Mucosa of rectum (tissue), 2 donors: ENCODE data around the gene SKAP1.

Experiments used
- H3K27ac ChIP-seq, 2 donors: one replicate each; pipeline ENCODE4 v1.7.0; 2013; ENCODE audit warnings: inconsistent platforms in 2 of 2, low read depth in 2 of 2, low read length in 2 of 2
- H3K27me3 ChIP-seq, 2 donors: one replicate each; pipeline ENCODE4 v1.7.0; 2013; ENCODE audit warnings: low read length in 2 of 2; ENCODE audit not compliant: control insufficient read depth in 2 of 2, insufficient read depth in 2 of 2
- H3K36me3 ChIP-seq, 2 donors: one replicate each; pipeline ENCODE4 v1.7.0; 2013; ENCODE audit warnings: low read length in 2 of 2; ENCODE audit not compliant: control insufficient read depth in 2 of 2, insufficient read depth in 2 of 2
- H3K4me1 ChIP-seq, 2 donors: one replicate each; pipeline ENCODE4 v1.7.0; 2013; ENCODE audit warnings: low read length in 2 of 2, mild to moderate bottlenecking in 1 of 2; ENCODE audit not compliant: control insufficient read depth in 2 of 2, insufficient read depth in 2 of 2
- H3K4me3 ChIP-seq, 2 donors: one replicate each; pipeline ENCODE4 v1.7.0; 2013; ENCODE audit warnings: low read length in 2 of 2
- H3K9ac ChIP-seq, 2 donors: one replicate each; pipeline ENCODE4 v1.7.0; 2013; ENCODE audit warnings: low read length in 2 of 2, low read depth in 1 of 2, mild to moderate bottlenecking in 1 of 2
- H3K9me3 ChIP-seq, 2 donors: one replicate each; pipeline ENCODE4 v1.7.0; 2013; ENCODE audit warnings: low read length in 2 of 2; ENCODE audit not compliant: control insufficient read depth in 2 of 2
- donor health status: healthy.
- donor health status: Normal muscosa, but diverticular disease.

SKAP1 gene

DNA sequence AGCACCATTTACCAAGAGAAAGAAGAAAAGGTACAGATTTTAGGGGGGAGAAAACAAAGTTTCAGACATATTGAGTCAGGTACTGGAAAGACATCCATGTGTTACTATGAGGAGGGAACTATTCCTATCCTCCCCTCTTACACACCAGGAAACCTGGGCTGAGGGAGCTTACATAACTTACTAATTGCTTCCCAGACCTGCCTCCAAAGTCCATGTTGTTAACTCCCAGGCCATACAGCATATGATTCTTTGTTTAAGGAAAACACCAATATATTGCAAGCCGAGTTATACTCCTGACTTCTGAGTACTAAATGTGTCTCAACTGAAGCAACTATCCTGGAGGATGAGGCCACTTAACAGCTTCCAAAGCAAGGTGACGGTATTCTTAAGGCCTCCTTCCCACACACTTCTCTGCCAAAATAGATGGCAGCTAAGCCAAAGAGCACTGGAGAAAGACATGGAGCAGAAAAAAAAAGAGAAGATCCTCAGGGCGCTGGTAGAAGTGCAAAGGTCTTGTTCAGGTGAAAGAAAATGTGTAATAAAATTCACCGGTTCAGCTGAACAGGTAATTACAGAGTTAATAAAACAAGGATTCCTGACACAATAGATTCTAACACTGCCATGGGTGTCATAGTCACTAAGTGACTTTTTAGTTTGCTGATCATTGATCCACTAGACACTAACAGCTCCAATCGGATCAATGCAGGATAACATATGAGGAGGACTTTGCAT is 151.1 kb downstream of the SKAP1 start:
- H3K27me3 ChIP-seq = no peaks in the 10 kb centered on the region
- H3K4me1 ChIP-seq = peaks cover 6 to 10% of the 10 kb centered on the region in 2 donors
- H3K9me3 ChIP-seq = no peaks in the 10 kb centered on the region
- peak overlapping the region; percentile 75 to 85 for H3K27ac ChIP-seq
- no peaks in the 10 kb centered on the region for H3K36me3 ChIP-seq
- peak overlapping the region in 1 of 2 donors; percentile 30 for H3K9ac ChIP-seq
- peak overlapping the region in 1 of 2 donors; percentile 54 for H3K4me3 ChIP-seq

GRCh38 chr17:48276776-48277175 is 153.2 kb downstream of the SKAP1 start:
- Histone ChIP-seq H3K9ac (no peak overlapping the region), H3K9me3 (no peaks in the 10 kb centered on the region), H3K27me3 (no peaks in the 10 kb centered on the region), H3K27ac (no peak overlapping the region), H3K4me3 (no peak overlapping the region), H3K36me3 (no peaks in the 10 kb centered on the region), H3K4me1 (peaks cover 6 to 10% of the 10 kb centered on the region in 2 donors)

- Histone ChIP-seq H3K9ac (no peak overlapping the region), H3K27ac (no peak overlapping the region)
These were observed 159.1 kb downstream of the SKAP1 start for GRCh38 chr17:48270899-48271298.

GRCh38 chr17:48269209-48269608 is 160.8 kb downstream of the SKAP1 start:
- Histone ChIP-seq H3K9ac (no peak overlapping the region), H3K27ac (no peak overlapping the region), H3K36me3 (no peaks in the 10 kb centered on the region), H3K27me3 (no peaks in the 10 kb centered on the region), H3K4me1 (peaks cover 3 to 10% of the 10 kb centered on the region in 2 donors), H3K9me3 (no peaks in the 10 kb centered on the region), H3K4me3 (no peak overlapping the region)

More at GRCh38 chr17:48270899-48271298, 159.1 kb downstream of the SKAP1 start:
- no peaks in the 10 kb centered on the region for H3K9me3 ChIP-seq
- no peak overlapping the region for H3K4me3 ChIP-seq
- H3K27me3 ChIP-seq = no peaks in the 10 kb centered on the region
- H3K36me3 ChIP-seq = no peaks in the 10 kb centered on the region
- peaks cover 0 to 3% of the 10 kb centered on the region in 2 donors for H3K4me1 ChIP-seq

GRCh38 chr17:48263731-48264035 is 166.3 kb downstream of the SKAP1 start:
- Histone ChIP-seq H3K4me1 (peaks cover 3 to 16% of the 10 kb centered on the region in 2 donors), H3K9ac (no peak overlapping the region)

GRCh38 chr17:48262982-48263730 is 166.9 kb downstream of the SKAP1 start:
- Histone ChIP-seq H3K9me3 (no peaks in the 10 kb centered on the region), H3K4me1 (peaks cover 3 to 16% of the 10 kb centered on the region in 2 donors), H3K27ac (no peak overlapping the region), H3K4me3 (no peak overlapping the region), H3K27me3 (no peaks in the 10 kb centered on the region), H3K36me3 (no peaks in the 10 kb centered on the region), H3K9ac (no peak overlapping the region)

More at GRCh38 chr17:48263731-48264035, 166.3 kb downstream of the SKAP1 start:
- no peaks in the 10 kb centered on the region for H3K36me3 ChIP-seq
- H3K9me3 ChIP-seq = no peaks in the 10 kb centered on the region
- H3K27me3 ChIP-seq = no peaks in the 10 kb centered on the region
- H3K27ac ChIP-seq = no peak overlapping the region
- no peak overlapping the region for H3K4me3 ChIP-seq

DNA sequence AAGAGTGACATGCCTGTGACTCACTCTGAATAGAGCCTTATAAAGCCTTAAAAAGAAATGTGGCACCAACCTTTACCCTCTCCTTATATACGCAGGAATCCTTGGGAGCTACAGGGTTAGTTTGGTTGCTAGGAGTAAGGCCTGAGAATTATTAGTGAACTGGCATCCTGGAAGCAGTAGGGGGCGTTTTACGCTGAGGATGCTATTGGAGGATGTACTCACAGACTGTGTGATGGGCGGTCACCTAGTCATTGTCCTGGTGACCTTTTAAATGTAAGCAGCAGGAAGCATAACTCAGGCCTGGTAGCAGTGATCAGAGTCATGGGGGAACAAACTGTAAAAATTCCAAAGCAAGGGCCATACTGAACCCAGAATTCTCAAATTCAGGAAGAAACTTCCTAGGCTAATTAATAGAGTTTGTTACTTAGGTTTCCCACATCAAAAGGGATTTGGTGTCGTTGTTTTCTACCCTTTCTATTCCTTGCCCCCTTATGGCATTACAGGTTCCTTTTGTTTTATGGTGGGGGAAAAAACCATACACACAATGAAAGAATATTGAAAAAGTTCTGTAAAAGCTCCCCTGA is 168.6 kb downstream of the SKAP1 start:
- no peak overlapping the region for H3K9ac ChIP-seq
- no peaks in the 10 kb centered on the region for H3K9me3 ChIP-seq
- peak overlapping the region in 1 of 2 donors; percentile 60 for H3K27ac ChIP-seq

GRCh38 chr17:48259694-48260291 is 170.2 kb downstream of the SKAP1 start:
- H3K9me3 ChIP-seq = no peaks in the 10 kb centered on the region
- no peak overlapping the region for H3K9ac ChIP-seq
- H3K27me3 ChIP-seq = no peaks in the 10 kb centered on the region
- peaks cover 0 to 12% of the 10 kb centered on the region in 2 donors for H3K4me1 ChIP-seq
- H3K36me3 ChIP-seq = no peaks in the 10 kb centered on the region
- no peak overlapping the region for H3K4me3 ChIP-seq
- H3K27ac ChIP-seq = no peak overlapping the region

More for the DNA sequence above, 168.6 kb downstream of the SKAP1 start:
- peaks cover 3 to 16% of the 10 kb centered on the region in 2 donors for H3K4me1 ChIP-seq
- no peak overlapping the region for H3K4me3 ChIP-seq
- no peaks in the 10 kb centered on the region for H3K36me3 ChIP-seq
- no peaks in the 10 kb centered on the region for H3K27me3 ChIP-seq

DNA sequence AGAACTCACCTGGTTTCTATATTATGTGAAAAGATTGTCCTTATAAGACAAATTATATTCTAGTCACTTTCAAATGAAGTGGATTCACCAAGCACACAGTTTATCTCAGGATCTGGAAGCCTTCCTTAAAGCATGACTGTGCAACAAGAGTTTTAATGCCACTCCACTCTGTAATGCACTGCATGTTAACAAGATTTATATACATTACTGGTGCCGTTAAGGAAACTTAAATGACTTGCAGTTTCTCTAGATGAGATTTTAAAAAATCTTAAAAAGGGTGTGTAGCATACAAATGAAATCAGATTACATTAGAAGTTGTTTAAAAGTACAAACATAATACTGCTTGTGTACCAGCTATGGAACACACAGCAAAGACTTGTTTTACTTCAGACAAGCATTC is 171.7 kb downstream of the SKAP1 start:
- Histone ChIP-seq H3K27me3 (no peaks in the 10 kb centered on the region), H3K4me1 (peaks cover 0 to 5% of the 10 kb centered on the region in 2 donors), H3K9me3 (no peaks in the 10 kb centered on the region), H3K27ac (no peak overlapping the region), H3K36me3 (no peaks in the 10 kb centered on the region), H3K4me3 (no peak overlapping the region), H3K9ac (no peak overlapping the region)

- H3K36me3 ChIP-seq = no peaks in the 10 kb centered on the region
- H3K9me3 ChIP-seq = no peaks in the 10 kb centered on the region
- H3K4me3 ChIP-seq = no peak overlapping the region
- H3K27ac ChIP-seq = no peak overlapping the region
- no peaks in the 10 kb centered on the region for H3K4me1 ChIP-seq
- no peaks in the 10 kb centered on the region for H3K27me3 ChIP-seq
- no peak overlapping the region for H3K9ac ChIP-seq
These were observed 174.3 kb downstream of the SKAP1 start for GRCh38 chr17:48255759-48256158.
